GM03348 (cell line): Measurements from ENCODE around the gene FUT8.
A peak's percentile ranks its signal among the peaks of the same experiment; 100 is the strongest.

Experiments used
- DNase-seq: peaks from one replicate; pipeline ENCODE4 v3.0.0; 2012; ENCODE audit warnings: low spot score

FUT8 gene

DNA sequence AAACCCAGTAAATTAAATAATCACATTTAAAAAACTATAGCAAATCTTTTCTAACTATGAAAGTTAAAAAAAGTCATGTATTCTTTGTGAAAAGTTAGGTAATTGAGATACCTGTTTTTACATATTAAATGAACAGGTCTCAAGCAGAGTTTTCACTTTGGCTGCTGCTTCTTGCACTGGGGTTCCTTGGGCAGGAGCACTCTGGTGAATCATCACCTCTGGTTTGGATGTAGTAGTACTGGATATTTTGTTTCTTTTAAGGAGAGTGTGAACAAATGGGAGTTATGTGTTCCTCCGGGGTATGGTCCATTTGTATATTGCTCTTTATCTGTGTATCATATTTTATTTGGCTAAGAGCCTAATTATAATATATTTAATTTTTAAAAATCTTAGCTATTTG lies 82.7 kb downstream of the FUT8 start:
- DNase-seq, result peak; percentile 20

DNA sequence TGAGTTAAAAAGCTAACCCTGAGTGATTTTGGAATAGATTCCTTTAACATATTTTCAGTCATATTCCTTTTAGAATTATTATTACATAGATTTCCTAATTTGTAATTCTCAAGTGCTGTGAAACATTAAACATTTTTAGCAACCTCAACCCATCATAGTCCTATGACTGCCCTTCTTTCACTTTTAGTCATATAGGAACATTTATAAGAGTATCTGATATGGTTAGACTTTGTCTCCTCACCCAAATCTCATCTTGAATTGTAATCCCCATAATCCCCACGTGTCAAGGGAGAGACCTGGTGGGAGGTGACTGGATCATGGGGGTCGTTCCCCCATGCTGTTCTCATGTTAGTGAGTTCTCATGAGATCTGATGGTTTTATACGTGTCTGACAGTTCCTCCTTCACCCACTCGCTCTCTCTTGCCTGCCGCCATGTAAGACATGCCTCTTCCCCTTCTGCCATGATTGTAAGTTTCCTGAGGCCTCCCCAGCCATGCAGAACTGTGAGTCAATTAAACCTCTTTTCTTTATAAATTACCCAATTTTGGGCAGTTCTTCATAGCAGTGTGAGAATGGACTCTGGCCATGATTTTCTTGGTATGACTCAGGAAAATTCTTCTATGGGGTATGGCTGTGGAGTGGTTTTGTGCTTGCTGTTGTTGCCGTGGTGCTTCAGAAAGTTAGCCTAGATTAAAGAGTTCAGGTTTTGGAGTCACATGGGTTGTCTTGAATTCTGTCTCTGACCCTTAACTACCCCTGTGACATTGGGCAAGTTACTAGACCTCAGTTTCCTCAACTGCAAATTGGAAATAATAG lies 83.9 kb downstream of the FUT8 start:
- DNase-seq, result no peak

DNA sequence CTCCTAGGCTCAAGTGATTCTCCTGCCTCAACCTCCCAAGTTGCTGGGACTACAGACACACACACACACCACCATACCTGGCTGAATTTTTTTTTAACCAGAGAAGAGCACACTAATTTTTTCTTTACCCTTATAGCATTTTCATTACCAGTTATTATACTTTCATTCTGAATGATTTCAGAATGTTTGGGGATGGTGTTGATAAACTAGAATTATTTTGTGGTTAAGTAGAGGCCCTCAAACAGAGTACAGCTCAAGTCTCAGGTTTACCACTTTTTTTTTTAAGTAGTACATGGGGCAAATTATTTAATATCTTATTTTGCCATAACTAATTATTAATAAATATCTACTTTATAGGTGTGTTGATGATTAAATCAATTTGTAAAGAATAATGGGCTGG lies 86.6 kb downstream of the FUT8 start:
- DNase-seq, result no peak

DNA sequence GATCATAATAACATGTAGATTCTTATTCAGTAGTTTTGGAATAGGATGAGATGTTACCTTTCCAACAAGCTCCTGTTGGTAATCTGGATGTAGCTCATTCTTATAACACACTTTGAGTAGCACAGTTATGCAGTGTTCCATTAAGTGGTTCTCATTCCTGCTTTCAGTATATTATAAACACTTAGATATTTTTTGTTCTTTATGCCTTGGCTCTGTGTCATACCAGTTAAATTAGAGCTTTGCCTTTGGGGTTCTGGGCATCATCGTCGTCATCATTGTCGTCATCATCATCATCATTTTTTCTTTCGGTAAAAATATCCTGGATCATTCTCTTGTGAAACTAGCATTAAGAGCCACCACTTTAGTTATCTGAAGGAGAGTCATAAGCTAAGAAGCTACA lies 87.5 kb downstream of the FUT8 start:
- DNase-seq, result no peak

DNA sequence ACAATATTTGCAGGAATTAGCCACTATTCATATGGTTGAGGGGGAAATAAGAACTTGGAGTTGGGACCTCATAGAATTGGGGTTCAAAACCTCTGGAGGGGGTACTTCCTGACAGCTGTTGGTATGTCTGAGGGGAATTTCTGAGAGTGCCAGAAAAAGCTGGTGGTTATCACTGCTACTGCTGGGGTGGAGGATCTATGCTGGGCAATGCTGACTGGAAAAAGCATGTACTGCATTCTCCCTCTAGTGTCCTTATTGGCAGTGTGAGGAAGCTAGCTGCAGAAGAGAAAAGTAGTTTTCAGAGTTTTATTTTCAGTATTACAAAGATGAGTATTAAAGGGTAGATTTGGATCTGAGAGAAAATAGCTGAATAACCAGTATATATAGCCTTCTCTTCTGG lies 88.8 kb downstream of the FUT8 start:
- DNase-seq, result no peak

DNA sequence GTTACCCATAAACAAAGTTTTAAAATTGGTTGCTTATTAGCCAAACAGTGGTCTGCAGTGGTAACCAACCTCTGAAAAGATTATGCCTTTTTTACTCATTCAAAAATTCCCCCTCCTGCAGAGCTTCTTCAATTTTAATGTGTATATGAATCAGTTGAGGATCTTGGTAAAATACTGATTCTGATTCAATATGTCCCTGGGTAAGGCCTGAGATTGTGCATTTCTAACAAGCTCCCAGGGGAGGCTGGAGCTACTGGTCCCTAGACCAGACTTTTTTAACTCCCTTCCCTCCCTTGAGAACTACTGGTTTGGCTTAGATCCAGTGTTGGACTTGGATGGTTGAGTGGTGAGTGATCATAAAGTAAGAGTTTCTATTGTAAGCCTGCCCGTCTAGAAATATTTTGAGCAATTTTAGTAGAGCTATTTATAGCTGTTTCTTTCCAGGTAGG lies 90.2 kb downstream of the FUT8 start:
- peak; percentile 30 for DNase-seq

DNA sequence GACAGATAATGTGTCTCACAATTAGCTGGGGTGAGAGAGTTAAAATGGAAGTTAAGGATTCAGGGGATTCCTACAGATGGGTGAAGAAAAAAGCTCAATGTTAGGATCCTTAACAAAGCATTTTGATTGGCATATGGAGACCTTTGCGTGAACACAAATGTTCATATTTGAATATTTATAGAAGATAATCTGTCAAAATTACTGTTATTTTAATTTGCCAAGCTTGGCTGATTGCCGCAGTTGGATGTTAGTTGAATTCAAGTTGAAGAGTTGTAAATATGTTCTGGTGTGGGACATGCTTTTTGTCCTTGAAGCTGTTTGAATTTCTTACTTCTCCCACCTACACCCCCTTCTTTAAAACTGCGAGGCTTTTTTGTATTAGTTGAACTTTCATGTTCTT lies 91.2 kb downstream of the FUT8 start:
- no peak for DNase-seq

DNA sequence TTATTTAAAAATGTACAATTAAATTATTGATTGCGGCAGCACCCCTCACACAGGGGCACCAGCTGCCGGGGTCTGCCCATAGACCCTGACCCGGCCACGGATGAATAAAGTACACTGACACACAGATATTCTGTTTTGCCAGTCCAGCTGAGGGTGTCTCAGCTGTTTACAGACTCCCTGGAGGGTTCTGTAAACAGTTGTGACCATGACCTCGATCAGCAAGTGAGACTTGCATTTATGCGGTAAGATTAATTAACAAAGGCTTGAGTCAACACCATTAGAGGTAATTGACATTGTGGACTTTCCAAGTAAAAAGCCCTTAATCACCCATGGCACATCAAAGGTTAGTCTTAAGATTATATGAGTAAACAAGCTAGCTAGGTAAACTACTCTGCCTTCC lies 94.3 kb downstream of the FUT8 start:
- no peak for DNase-seq

DNA sequence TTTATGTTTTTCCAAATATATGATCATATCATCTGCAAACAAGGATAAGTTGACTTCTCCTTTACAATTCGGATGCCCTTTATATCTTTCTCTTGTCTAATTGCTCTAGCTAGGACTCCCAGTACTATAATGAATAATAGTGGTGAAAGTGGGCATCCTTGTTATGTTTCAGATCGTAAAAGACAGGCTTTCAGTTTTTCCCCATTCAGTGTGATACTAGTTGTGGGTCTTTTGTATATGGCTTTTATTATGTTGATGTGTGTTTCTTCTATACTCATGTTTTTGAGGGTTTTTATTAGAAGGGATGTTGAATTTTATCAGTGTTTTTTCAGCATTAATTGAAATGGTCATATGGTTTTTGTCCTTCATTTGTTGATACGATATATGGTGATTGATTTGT lies 97.3 kb downstream of the FUT8 start:
- no peak for DNase-seq

DNA sequence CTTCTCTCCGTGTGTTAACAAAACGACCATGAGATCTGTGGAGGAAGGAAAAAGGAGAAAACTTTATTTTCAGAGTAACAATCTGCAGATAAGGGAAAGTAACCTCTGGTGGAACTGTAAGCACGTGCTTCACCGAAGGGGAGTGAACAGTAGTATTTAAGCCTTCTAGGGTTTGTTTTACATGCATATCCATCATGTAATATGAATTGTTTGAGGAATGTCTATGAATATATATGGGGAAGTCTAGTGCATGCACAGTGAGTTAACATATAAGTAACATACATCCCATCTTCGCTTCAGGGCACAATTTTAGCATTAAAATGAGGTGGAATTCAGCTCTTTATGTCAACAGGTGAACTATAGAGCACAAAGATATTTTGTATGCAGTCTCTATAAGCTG lies 101.1 kb downstream of the FUT8 start:
- DNase-seq, result no peak

DNA sequence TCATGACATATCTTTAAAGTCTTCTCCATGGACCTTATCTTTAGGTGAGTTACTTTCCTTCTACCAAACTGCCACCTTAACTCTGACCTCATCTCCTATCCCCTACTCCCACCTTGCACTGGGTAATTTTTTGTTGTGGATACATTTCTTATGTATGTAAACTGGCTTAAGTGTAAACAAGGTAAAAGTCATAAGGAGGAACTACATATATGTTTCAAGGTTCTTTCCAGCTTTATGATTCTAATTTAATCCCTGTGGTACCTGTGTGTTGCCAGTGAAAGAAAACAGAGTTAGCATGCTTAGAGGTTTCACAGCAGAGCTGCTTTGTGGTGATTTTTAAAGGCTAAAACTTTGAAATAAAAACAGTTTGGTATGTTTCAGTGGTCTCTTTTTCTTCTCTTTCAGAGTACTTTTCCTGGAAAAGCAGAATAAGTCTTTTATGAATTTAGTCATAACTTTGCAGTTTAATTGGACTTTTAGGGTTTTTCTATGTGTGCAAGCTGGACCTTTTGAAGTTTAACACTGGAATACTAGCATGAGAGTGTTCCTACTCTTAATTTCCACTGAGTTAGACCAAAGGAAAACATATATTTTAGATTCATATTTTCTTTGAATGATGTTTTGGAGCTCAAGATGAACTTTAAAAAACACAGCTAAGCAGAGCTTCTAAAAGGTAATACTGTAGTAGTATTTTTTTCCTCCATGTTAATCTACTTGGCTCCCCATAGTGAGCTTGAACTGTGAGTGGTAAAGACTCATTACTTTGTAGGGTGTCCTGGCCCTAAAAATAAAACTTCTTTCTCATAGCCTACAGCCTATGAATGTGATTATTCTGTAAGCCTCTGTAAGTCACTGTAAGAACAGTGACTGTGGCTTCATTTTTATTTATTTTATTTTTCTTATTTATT lies 105.4 kb downstream of the FUT8 start:
- DNase-seq, result no peak

DNA sequence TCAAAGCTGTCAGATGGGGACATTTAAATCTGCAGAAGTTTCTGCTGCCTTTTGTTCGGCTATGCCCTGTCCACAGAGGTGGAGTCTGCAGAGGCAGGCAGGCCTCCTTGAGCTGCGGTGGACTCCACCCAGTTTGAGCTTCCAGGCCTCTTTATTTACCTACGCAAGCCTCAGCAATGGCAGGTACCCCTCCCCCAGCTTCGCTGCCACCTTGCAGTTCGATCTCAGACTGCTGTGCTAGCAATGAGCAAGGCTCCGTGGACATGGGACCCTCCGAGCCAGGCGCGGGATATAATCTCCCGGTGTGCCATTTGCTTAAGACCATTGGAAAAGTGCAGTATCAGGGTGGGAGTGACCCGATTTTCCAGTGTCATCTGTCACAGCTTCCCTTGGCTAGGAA lies 115.5 kb downstream of the FUT8 start:
- no peak for DNase-seq

DNA sequence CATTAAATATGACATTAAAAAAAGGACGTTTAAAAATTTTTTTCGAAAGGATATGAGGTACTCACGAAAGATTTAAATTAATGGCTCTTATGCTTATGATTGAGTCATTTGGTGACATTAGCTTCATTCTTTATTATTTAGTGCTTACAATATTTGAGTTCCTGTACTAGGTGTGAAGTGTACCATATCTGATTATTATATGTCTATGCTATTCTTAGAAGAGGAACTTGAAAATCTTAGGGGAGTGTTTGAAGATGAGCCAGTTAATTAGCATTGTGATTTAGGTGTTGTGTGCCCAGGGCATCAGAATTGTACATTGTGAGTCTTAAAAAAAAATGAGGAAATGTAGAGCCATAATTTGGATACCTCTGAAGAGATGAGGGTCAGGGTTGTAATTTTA lies 118.6 kb downstream of the FUT8 start:
- DNase-seq, result no peak

DNA sequence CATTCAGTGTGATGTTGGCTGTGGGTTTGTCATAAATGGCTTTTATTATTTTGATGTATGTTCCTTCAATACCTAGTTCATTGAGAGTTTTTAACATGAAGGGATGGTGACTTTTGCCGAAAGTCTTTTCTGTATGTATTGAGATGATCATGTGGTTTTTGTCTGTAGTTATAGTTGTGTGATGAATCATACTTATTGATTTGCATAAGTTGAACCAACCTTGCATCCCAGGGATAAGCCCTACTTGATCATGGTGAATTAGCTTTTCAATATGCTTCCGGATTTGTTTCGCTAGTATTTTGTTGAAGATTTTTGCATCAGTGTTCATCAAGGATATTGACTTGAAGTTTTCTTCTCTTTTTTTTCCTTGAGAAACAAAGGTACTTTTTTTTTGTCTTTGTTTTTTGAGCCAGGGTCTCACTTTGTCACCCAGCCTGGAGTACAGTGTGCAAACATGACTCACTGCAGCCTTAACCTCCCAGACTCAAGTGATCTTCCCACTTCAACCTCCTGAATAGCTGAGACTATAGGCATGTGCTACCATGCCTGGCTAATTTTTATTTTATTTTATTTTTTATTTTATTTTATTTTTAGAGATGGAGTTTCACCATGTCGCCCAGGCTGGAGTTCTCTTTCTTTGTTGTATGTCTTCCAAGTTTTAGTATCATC lies 121.3 kb downstream of the FUT8 start:
- DNase-seq, result no peak

DNA sequence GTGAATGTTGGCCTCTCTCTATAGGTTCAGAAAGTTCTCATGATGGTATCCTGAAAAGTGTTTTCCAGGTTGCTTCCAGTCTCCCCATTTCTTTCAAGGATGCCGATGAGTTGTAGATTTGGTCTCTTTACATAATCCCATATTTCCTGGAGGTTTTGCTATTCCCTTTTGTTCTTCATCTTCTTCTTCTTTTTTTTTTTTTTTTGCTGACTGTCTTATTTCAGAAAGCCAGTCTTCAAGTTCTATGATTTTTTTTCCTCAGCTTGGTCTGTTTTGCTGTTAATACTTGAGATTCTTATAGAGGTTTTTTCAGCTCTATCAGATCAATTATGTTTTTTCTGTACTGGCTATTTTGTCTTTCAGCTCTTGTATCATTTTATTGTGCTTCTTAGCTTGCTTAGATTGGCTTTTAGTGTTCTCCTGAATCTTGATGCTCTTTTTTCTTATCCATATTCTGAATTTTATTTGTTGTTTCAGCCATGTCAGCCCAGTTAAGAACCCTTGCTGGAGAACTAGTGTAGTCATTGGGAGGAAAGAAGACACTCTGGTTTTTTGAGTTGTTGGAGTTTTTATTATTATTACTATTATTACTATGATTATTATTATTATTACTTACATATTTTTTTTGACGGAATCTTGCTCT lies 124.4 kb downstream of the FUT8 start:
- no peak for DNase-seq

DNA sequence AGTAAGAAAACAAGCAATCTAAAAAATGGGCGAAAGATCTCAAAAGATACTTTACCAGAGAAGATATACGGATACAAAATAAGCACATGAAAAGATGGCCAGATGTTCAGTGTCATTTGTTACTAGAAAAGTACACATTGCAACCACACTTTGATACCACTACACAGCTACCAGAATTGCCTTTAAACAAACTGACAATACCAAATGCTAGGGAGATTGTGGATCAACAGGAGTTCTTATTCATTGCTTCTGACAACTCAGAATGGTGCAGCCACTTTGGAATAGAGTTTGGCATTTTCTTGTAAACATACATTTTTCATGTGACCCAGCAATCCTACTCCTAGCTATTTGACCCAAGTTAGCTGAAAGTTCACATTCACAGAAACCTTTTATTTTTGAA lies 136.3 kb downstream of the FUT8 start:
- no peak for DNase-seq

DNA sequence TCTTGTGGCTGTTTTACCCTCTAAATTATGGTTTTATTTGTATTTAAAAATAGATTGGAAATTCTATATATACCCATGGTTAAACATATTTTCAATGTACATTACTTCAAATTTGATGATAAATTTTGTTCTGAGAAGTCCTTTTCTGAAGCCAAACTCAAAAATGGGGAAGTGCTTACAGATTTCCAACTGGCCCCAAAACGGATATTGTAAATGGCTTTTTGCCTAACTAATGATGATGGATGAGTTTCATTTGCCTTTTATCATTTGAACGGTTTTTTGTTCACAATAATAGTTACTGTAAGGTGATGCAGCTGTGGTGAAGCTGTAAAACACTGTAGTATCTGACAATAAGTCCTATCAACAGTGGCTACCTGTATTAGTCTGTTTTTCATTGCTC lies 136.9 kb downstream of the FUT8 start:
- DNase-seq, result no peak

DNA sequence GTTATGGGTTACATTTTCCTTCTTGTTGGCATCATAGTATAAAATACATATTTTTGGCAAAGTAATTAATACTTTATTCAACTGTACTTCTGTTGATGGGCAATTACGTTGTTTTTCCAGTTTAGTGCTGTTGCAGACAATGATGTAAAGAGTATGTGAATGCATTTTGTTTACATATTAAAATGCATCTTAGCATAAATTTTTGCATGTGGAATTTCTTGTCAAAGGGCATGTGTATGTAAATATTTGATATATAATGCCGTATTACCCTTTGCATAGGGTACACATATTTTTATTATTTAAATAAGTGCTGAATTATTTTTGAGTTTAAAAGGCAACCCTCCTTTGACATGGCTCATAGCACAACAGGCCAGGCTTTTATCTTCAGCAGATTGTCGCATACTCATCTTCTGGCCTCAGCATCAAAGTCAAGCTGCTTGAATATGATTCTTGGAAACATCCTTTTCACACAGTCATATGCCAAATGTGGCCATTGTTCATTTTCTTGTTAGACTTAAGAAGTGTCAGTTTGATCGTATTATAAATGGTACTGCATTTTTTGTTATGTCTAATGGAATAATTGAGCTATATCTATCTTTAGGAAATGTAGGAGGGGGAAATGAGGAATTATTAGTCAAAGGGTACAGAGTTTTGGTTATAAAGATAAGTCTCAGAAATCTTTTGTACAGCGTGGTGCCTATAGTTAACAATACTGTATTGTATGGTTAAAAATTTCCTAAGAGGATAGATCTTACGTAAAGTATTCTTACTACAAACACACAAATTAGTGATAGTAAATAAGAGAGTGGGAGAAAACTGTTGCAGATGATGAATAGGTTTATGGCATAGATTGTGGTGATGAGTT lies 138.5 kb downstream of the FUT8 start:
- DNase-seq, result no peak

DNA sequence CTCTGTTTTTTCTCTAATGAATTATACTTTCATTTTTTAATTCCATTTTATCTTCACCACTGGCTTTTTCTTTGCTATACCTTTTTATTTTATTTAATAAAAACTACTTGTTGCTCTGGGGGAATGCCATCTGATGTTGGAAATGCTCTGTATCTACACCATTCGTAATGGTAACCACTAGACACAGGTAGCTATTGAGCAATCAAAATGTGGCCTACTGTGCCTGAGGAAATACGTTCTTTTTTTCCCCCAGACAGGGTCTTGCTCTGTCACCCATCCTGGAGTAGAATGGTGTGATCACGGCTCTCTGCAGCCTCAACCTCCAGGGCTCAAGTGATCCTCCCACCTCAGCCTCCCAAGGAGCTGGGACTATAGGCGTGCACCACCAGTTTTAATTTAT lies 140.2 kb downstream of the FUT8 start:
- DNase-seq, result no peak

DNA sequence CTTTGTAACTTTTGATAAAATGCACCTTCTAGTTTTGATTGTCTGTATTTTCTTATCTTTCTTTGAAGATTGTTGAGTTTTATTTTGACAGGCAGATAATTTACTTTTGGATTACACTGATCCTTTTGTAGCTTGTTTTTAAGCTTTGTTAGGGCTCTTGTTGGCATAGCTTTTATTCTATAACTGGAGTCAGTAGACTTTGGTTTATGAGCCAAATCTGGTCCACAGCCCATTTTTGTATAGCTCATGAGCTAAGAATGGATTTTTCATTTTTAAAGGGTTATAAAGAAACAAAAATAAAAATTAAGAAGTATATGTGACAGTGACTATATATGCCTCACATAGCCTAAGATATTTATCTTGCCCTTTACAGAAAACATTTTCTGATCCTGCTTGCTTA lies 142.3 kb downstream of the FUT8 start:
- DNase-seq, result no peak

DNA sequence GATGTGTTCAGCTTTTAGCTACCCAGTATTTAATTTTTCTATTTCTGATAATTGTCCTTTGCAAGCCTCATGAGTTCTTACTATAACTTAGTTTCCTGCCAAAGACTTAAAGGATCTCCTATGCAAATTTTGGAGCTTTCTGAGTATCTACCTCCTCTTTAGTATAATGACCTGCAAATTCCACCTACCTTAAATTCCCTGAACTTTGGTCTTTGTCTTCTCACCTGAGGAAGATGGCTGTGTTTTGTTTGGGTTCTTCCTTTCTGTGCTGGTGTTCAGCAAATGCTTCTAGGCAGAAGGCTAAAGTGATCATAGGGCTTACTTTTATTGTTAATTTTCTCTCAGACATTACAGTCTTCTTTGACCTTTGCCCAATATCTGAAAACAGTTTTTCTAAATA lies 142.8 kb downstream of the FUT8 start:
- no peak for DNase-seq
